ENCODE results near the gene TRAP1.

DNA sequence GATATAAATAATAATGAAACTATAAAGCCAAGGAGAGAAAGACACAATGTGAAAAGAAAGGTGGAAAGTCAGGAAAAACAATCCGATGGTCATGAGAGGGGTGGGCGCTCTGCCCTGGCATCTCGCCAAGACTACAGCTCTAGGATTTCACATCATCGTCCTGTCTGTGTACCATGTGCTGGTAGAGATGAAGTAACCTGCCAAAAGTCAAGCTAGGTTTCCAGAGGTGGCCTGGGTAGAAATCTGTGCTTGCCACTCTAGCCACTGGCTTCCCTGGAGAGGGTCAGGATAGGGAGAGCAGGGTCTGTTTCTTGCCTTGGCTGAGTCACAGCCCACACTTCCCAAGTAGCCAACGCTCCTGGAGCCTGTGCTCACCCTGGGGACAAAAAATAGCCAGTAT is 31.0 kb upstream of the TRAP1 start:
- TF ChIP-seq, protein P1, sequence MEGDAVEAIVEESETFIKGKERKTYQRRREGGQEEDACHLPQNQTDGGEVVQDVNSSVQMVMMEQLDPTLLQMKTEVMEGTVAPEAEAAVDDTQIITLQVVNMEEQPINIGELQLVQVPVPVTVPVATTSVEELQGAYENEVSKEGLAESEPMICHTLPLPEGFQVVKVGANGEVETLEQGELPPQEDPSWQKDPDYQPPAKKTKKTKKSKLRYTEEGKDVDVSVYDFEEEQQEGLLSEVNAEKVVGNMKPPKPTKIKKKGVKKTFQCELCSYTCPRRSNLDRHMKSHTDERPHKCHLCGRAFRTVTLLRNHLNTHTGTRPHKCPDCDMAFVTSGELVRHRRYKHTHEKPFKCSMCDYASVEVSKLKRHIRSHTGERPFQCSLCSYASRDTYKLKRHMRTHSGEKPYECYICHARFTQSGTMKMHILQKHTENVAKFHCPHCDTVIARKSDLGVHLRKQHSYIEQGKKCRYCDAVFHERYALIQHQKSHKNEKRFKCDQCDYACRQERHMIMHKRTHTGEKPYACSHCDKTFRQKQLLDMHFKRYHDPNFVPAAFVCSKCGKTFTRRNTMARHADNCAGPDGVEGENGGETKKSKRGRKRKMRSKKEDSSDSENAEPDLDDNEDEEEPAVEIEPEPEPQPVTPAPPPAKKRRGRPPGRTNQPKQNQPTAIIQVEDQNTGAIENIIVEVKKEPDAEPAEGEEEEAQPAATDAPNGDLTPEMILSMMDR (IDR thresholded peaks at IDR 0.05) = no peak
- no peak for TF ChIP-seq POLR2A (IDR thresholded peaks at IDR 0.05)
